Memory B cell (primary cell): ENCODE data around the gene ZNF304.
A peak's percentile ranks its signal among the peaks of the same experiment; 100 is the strongest.

Source experiments
- ATAC-seq: fragments of 150-1000 bp; cut with Tn5 transposase; 2 replicates; pipeline ENCODE4 v1.10.0; 2021; ENCODE audit warnings: low read depth, mild to moderate bottlenecking, moderate library complexity
- DNase-seq, 2 donors: peaks; one replicate each; pipeline ENCODE4 v3.0.0; 2022; ENCODE audit warnings: low spot score in 2 of 2
- H3K27ac Mint-ChIP-seq: one replicate; pipeline ENCODE4 v1.8.0; 2022; ENCODE audit warnings: mild to moderate bottlenecking, moderate library complexity, mixed read lengths
- H3K27me3 Mint-ChIP-seq: one replicate; pipeline ENCODE4 v1.8.0; 2022; ENCODE audit warnings: mixed read lengths
- H3K36me3 Mint-ChIP-seq: one replicate; pipeline ENCODE4 v1.8.0; 2022; ENCODE audit warnings: mild to moderate bottlenecking, mixed read lengths
- H3K4me1 Mint-ChIP-seq: one replicate; pipeline ENCODE4 v1.8.0; 2022; ENCODE audit warnings: mixed read lengths
- H3K4me3 Mint-ChIP-seq: one replicate; pipeline ENCODE4 v1.8.0; 2022; ENCODE audit warnings: mild to moderate bottlenecking, moderate library complexity, mixed read lengths
- H3K9me3 Mint-ChIP-seq: one replicate; pipeline ENCODE4 v1.8.0; 2022; ENCODE audit warnings: mixed read lengths

The ZNF304 gene

DNA sequence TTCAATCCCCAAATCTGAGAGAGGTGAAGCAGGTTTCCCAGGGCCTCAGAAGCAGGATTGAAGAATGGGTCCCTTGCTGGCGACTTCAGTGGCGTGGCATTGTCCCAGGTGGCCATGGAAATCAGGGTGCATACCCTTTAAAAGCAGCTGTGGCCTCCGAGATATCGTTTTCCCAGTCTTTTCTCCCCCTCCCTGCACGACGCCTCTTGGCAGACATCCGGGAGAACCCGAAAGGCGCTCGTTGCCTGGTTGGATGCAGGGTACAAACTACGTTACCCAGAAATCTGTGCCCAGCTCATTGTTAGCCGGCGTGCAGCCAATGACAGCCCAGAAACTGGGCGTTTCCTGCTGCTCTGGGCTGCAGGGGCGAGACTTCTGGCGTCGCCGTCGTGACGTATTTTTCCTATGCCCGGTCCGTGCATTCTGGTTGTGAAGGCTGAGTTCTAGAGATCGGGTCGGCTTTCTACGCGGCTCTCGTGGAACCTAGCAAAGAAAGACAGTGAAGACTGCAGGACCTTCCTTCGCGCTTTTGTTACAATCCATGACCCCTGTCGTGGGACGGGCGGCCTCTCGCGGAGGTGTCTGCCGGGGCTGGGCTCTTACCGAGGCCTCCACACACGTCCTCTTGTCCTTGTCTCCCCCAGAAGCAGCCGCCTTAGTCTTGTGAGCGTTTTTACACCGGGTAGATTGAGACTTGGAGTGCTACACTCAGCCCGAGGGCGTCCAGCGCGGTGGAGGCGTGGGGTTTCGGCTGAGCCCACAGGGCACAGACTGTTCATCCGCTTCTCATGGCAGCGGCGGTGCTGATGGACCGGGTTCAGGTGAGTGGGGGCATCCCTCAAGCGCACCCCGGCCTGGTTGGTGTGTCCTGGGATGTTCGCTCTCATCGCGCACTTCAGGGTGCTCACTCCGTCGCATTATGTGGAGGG is at the start of gene ZNF304:
TSS of gene ZNF304 (plus strand) at position 395 of the 929 bp plus-strand sequence. CDS start at position 789, 394 bp downstream.
- H3K4me3 Mint-ChIP-seq, result peak within 1 kb of the TSS; percentile 95
- peak; percentile 100 for ATAC-seq
- DNase-seq, result peak; percentile 69 to 75
- no peaks in the 10 kb centered on the region for H3K27me3 Mint-ChIP-seq
- peaks cover 36% of the 10 kb centered on the region for H3K36me3 Mint-ChIP-seq
- peaks cover 31% of the 10 kb centered on the region for H3K4me1 Mint-ChIP-seq
- H3K27ac Mint-ChIP-seq, result peak within 1 kb of the TSS; percentile 94
- H3K9me3 Mint-ChIP-seq, result peaks cover 17% of the 10 kb centered on the region

GRCh38 chr19:57302020-57302465 is 49.0 kb upstream of the ZNF304 start:
- Mint-ChIP-seq H3K36me3 (peaks cover 25% of the 10 kb centered on the region), H3K9me3 (peaks cover 2% of the 10 kb centered on the region), H3K27me3 (no peaks in the 10 kb centered on the region), H3K4me1 (peaks cover 11% of the 10 kb centered on the region), H3K4me3 (no peak overlapping the region), H3K27ac (no peak overlapping the region)
- no peak for ATAC-seq
- no peak for DNase-seq

GRCh38 chr19:57302727-57303401 is 48.2 kb upstream of the ZNF304 start:
- DNase-seq (no peak), ATAC-seq (no peak)
- Mint-ChIP-seq H3K27ac (no peak overlapping the region), H3K27me3 (no peaks in the 10 kb centered on the region), H3K36me3 (peaks cover 19% of the 10 kb centered on the region), H3K4me3 (no peak overlapping the region), H3K4me1 (peaks cover 11% of the 10 kb centered on the region), H3K9me3 (peaks cover 2% of the 10 kb centered on the region)

- H3K27me3 Mint-ChIP-seq, result no peaks in the 10 kb centered on the region
- no peak for ATAC-seq
Observed at GRCh38 chr19:57305056-57305455, 46.0 kb upstream of the ZNF304 start.

DNA sequence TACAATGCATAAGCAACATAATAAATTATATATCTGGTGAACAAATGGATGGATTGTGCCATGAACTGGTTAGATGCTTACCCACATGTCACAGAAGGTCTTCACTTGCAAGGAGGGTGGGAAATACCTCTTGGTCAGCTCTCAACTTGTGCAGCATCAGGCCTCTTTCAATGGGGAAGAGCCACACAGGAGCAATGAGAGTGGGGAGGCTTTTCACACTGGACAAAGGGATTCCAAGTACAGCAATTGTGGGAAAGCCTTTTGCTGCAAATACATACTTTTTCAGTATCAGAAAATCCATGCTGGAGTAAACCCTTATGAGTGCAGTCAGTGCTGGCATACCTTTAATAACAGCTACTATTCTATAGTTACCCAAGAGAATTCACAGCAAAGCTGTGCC is 42.6 kb upstream of the ZNF304 start:
- Mint-ChIP-seq H3K4me1 (no peaks in the 10 kb centered on the region), H3K27me3 (no peaks in the 10 kb centered on the region), H3K36me3 (peaks cover 2% of the 10 kb centered on the region), H3K9me3 (peaks cover 2% of the 10 kb centered on the region), H3K27ac (no peak overlapping the region), H3K4me3 (no peak overlapping the region)
- no peak for ATAC-seq
- DNase-seq, result no peak

More at GRCh38 chr19:57305056-57305455, 46.0 kb upstream of the ZNF304 start:
- no peak for DNase-seq
- H3K4me3 Mint-ChIP-seq, result no peak overlapping the region
- H3K4me1 Mint-ChIP-seq, result peaks cover 11% of the 10 kb centered on the region
- peaks cover 3% of the 10 kb centered on the region for H3K9me3 Mint-ChIP-seq
- peaks cover 10% of the 10 kb centered on the region for H3K36me3 Mint-ChIP-seq
- no peak overlapping the region for H3K27ac Mint-ChIP-seq

- Mint-ChIP-seq H3K27ac (no peak overlapping the region), H3K9me3 (peaks cover 4% of the 10 kb centered on the region), H3K27me3 (peaks cover 2% of the 10 kb centered on the region), H3K4me3 (no peak overlapping the region), H3K36me3 (peaks cover 1% of the 10 kb centered on the region), H3K4me1 (no peaks in the 10 kb centered on the region)
- no peak for DNase-seq
- no peak for ATAC-seq
Observed at GRCh38 chr19:57310792-57311191, 40.3 kb upstream of the ZNF304 start.

- H3K9me3 Mint-ChIP-seq, result peaks cover 6% of the 10 kb centered on the region
- no peak overlapping the region for H3K27ac Mint-ChIP-seq
- no peak for DNase-seq
- no peak overlapping the region for H3K4me3 Mint-ChIP-seq
- peaks cover 6% of the 10 kb centered on the region for H3K27me3 Mint-ChIP-seq
- H3K4me1 Mint-ChIP-seq, result no peaks in the 10 kb centered on the region
- H3K36me3 Mint-ChIP-seq, result peaks cover 1% of the 10 kb centered on the region
- ATAC-seq, result no peak
Observed at GRCh38 chr19:57314146-57314545, 36.9 kb upstream of the ZNF304 start.

- Mint-ChIP-seq H3K36me3 (peaks cover 2% of the 10 kb centered on the region), H3K4me1 (peaks cover 18% of the 10 kb centered on the region), H3K27ac (no peak overlapping the region), H3K9me3 (peaks cover 4% of the 10 kb centered on the region), H3K27me3 (peaks cover 6% of the 10 kb centered on the region), H3K4me3 (no peak overlapping the region)
- no peak for DNase-seq
- ATAC-seq, result no peak
Observed at GRCh38 chr19:57317503-57317902, 33.6 kb upstream of the ZNF304 start.

- peak overlapping the region; percentile 97 for H3K4me3 Mint-ChIP-seq
- peak; percentile 62 for ATAC-seq
- peaks cover 17% of the 10 kb centered on the region for H3K36me3 Mint-ChIP-seq
Observed at GRCh38 chr19:57319869-57320179, 31.2 kb upstream of the ZNF304 start.

GRCh38 chr19:57320180-57321084 is 30.6 kb upstream of the ZNF304 start, which contains the start of gene ZNF543:
Gene ZNF543 (plus strand): TSS chr19:57320472. CDS start chr19:57320854, 382 bp downstream.
- Mint-ChIP-seq H3K9me3 (peaks cover 6% of the 10 kb centered on the region), H3K4me1 (peaks cover 22% of the 10 kb centered on the region), H3K27me3 (peaks cover 4% of the 10 kb centered on the region), H3K27ac (peak within 1 kb of the TSS; percentile 98), H3K4me3 (peak within 1 kb of the TSS; percentile 97), H3K36me3 (peaks cover 22% of the 10 kb centered on the region)
- ATAC-seq, result peak; percentile 92
- DNase-seq, result peak; percentile 89 to 90

More at GRCh38 chr19:57319869-57320179, 31.2 kb upstream of the ZNF304 start:
- peaks cover 4% of the 10 kb centered on the region for H3K27me3 Mint-ChIP-seq
- H3K27ac Mint-ChIP-seq, result peak overlapping the region; percentile 98
- DNase-seq, result no peak
- peaks cover 22% of the 10 kb centered on the region for H3K4me1 Mint-ChIP-seq
- H3K9me3 Mint-ChIP-seq, result peaks cover 5% of the 10 kb centered on the region

DNA sequence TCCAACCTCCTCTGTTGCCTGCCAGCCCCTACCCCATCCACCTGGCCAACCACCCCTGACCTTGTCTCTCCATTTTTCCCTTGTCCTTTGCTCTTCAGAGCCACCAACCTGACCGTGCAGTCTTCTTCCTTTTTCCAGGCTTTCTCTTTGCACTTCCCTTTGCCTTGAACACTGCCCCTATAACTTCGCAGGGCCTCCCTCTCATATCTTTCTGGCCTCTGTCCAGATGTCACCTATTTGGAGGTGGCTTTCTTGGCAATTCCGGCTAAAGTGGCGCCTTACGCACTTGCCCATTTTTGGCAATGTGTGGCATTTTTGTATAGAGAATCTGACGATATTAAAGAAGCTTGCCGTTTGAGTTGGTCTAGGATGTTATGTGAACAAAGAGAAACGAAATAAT is 30.0 kb upstream of the ZNF304 start:
- H3K36me3 Mint-ChIP-seq, result peaks cover 29% of the 10 kb centered on the region
- peak overlapping the region; percentile 98 for H3K27ac Mint-ChIP-seq
- no peak for ATAC-seq
- H3K4me3 Mint-ChIP-seq, result peak overlapping the region; percentile 97
- H3K27me3 Mint-ChIP-seq, result peaks cover 3% of the 10 kb centered on the region
- peaks cover 4% of the 10 kb centered on the region for H3K9me3 Mint-ChIP-seq
- H3K4me1 Mint-ChIP-seq, result peaks cover 22% of the 10 kb centered on the region
- no peak for DNase-seq

DNA sequence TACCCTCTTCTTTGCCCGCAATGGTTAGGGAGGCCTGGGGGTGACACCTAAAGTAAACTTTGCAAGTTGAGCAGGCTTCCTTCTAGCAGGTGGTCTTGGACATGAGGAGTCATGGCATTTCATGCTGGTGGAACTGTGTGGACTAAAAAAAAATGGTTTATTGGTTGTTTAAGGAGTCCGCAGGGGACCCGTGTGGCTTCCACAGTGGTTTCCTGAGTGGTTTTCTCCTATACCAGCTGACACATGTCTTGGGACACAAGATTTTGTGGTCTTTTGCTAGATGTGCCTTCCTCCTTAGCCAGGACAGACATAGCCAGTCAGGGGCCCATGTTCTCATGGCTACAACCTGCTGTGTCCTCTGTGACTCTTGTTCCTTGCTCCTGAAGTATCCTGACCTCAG is 29.3 kb upstream of the ZNF304 start:
- peaks cover 22% of the 10 kb centered on the region for H3K4me1 Mint-ChIP-seq
- DNase-seq, result no peak
- H3K9me3 Mint-ChIP-seq, result peaks cover 4% of the 10 kb centered on the region
- peaks cover 32% of the 10 kb centered on the region for H3K36me3 Mint-ChIP-seq
- H3K27me3 Mint-ChIP-seq, result peaks cover 2% of the 10 kb centered on the region
- peak overlapping the region; percentile 97 for H3K4me3 Mint-ChIP-seq
- peak overlapping the region; percentile 98 for H3K27ac Mint-ChIP-seq
- no peak for ATAC-seq

- Mint-ChIP-seq H3K4me3 (no peak overlapping the region), H3K9me3 (peaks cover 9% of the 10 kb centered on the region), H3K4me1 (peaks cover 18% of the 10 kb centered on the region), H3K27ac (no peak overlapping the region), H3K27me3 (no peaks in the 10 kb centered on the region), H3K36me3 (peaks cover 56% of the 10 kb centered on the region)
- DNase-seq (no peak), ATAC-seq (no peak)
Observed at GRCh38 chr19:57324992-57325391, 26.1 kb upstream of the ZNF304 start.
